Measurements from ENCODE around the gene PHOSPHO1.
A peak's percentile ranks its signal among the peaks of the same experiment; 100 is the strongest.
"Not testable (repeated sequence)": the region's sequence is repeated elsewhere in the genome, so short reads cannot be mapped to it uniquely, and the experiment has no call there.

PHOSPHO1 gene

GRCh38 chr17:49230636-49231562 lies at the start of gene PHOSPHO1:
Gene PHOSPHO1 (minus strand): TSS chr17:49230787. CDS start chr17:49226691, 4,096 bp downstream.
- peak; percentile 94 for DNase-seq

GRCh38 chr17:49280061-49280460 lies 49.5 kb upstream of the PHOSPHO1 start:
- no peak for DNase-seq

- not testable (repeated sequence) for DNase-seq
Observed at GRCh38 chr17:49279263-49280015, 48.9 kb upstream of the PHOSPHO1 start.

GRCh38 chr17:49278076-49278475 lies 47.5 kb upstream of the PHOSPHO1 start:
- no peak for DNase-seq

GRCh38 chr17:49277638-49278037 lies 47.1 kb upstream of the PHOSPHO1 start:
- DNase-seq, result no peak

- not testable (repeated sequence) for DNase-seq
Observed at GRCh38 chr17:49275981-49276380, 45.4 kb upstream of the PHOSPHO1 start.

- no peak for DNase-seq
Observed at GRCh38 chr17:49269356-49269755, 38.8 kb upstream of the PHOSPHO1 start.

GRCh38 chr17:49267912-49268311 lies 37.3 kb upstream of the PHOSPHO1 start:
- DNase-seq, result no peak

- no peak for DNase-seq
Observed at GRCh38 chr17:49266233-49266632, 35.6 kb upstream of the PHOSPHO1 start.

GRCh38 chr17:49261540-49261939 lies 31.0 kb upstream of the PHOSPHO1 start:
- not testable (repeated sequence) for DNase-seq

- DNase-seq, result peak; percentile 42
Observed at GRCh38 chr17:49260817-49261291, 30.3 kb upstream of the PHOSPHO1 start.

- DNase-seq, result peak; percentile 82
Observed at GRCh38 chr17:49260011-49260816, 29.6 kb upstream of the PHOSPHO1 start.

GRCh38 chr17:49259663-49260010 lies 29.1 kb upstream of the PHOSPHO1 start:
- DNase-seq, result no peak

- peak; percentile 45 for DNase-seq
Observed at GRCh38 chr17:49258394-49258793, 27.8 kb upstream of the PHOSPHO1 start.

- no peak for DNase-seq
Observed at GRCh38 chr17:49255125-49255524, 24.5 kb upstream of the PHOSPHO1 start.

- DNase-seq, result no peak
Observed at GRCh38 chr17:49254066-49254465, 23.5 kb upstream of the PHOSPHO1 start.

- peak; percentile 87 for DNase-seq
Observed at GRCh38 chr17:49252148-49252695, 21.6 kb upstream of the PHOSPHO1 start.

- no peak for DNase-seq
Observed at GRCh38 chr17:49249890-49250522, 19.4 kb upstream of the PHOSPHO1 start.

- DNase-seq, result peak; percentile 99
Observed at GRCh38 chr17:49249292-49249794, 18.8 kb upstream of the PHOSPHO1 start.

GRCh38 chr17:49247944-49248343 lies 17.4 kb upstream of the PHOSPHO1 start:
- DNase-seq, result peak; percentile 81

- DNase-seq, result no peak
Observed at GRCh38 chr17:49244839-49245238, 14.3 kb upstream of the PHOSPHO1 start.

GRCh38 chr17:49242813-49243212 lies 12.2 kb upstream of the PHOSPHO1 start:
- DNase-seq, result no peak
